Testis (tissue), 3 donors: ENCODE results near the gene PIP5K1C. TPM values are rescaled to one million over a fixed set of nuclear protein-coding genes. Genes with fewer than 3 reads are reported as not detected.

Source experiments
- DNase-seq: peaks from one replicate; pipeline ENCODE4 v3.0.0-alpha.2; 2019
- H3K27ac ChIP-seq, 2 donors: fragments of 200-600 bp; sonication (generic); one replicate each; pipeline ENCODE4 v1.5.1; 2019
- H3K27me3 ChIP-seq: fragments of 200-600 bp; sonication (generic); one replicate; pipeline ENCODE4 v1.5.1; 2019
- H3K36me3 ChIP-seq: fragments of 200-600 bp; sonication (generic); one replicate; pipeline ENCODE4 v1.5.1; 2017; ENCODE audit warnings: low read depth; ENCODE audit errors: missing control alignments
- H3K4me1 ChIP-seq: fragments of 200-600 bp; sonication (generic); one replicate; pipeline ENCODE4 v1.5.1; 2019
- H3K4me3 ChIP-seq, 2 donors: fragments of 200-600 bp; sonication (generic); one replicate each; pipeline ENCODE4 v1.5.1; 2017 to 2019
- H3K9me3 ChIP-seq: fragments of 200-600 bp; sonication (generic); one replicate; pipeline ENCODE4 v1.5.1; 2017
- POLR2A ChIP-seq: fragments of 450-650 bp; IDR thresholded peaks from one replicate; pipeline ENCODE4 v1.6.1; 2017; ENCODE audit warnings: antibody characterized with exemption, mild to moderate bottlenecking, moderate library complexity
- WGBS, 2 donors: methylation state at CpG; one replicate each; pipeline ENCODE4 v1.1.5; 2018; 5-methylcytosine and 5-hydroxymethylcytosine counted together
- intact Hi-C: fragments of 100-400 bp; cut with DNase I; formaldehyde crosslinking; loops from one replicate; pipeline ENCODE4 v1.15.1; 2023; ENCODE audit warnings: low total_unique reads
- polyA plus RNA-seq: library from polyadenylated mRNA; stranded (reverse); fragments of 350-450 nt; fragmentation: Illumina TruSeq; extraction: RNeasy Lipid Tissue Mini Kit (QIAGEN cat#74804); gene quantifications from one replicate; pipeline ENCODE4 v1.2.3, GENCODE V29; 2014; ENCODE audit warnings: low read depth, low replicate concordance; ENCODE audit not compliant: insufficient read depth
- total RNA-seq, 2 donors: library from RNA; depleted of rRNA; stranded (reverse); fragments of >200 nt; gene quantifications; one replicate each; pipeline ENCODE4 v1.2.3, GENCODE V29; 2016
- TF ChIP-seq, protein P1 (sequence below), 3 experiments: fragments of 450-650 bp in 2 of 3; fragments of 200-600 bp in 1 of 3; sonication (generic) in 1 of 3; IDR thresholded peaks; one replicate each; pipeline ENCODE4 v1.5.1; 2016 to 2019; ENCODE audit warnings: antibody characterized with exemption in 3 of 3, mild to moderate bottlenecking in 2 of 3, moderate library complexity in 1 of 3

The PIP5K1C gene
- total and polyA plus RNA-seq, 3 donors from 2014 or later: 80.2 to 99.1 (median 87.0) TPM

DNA sequence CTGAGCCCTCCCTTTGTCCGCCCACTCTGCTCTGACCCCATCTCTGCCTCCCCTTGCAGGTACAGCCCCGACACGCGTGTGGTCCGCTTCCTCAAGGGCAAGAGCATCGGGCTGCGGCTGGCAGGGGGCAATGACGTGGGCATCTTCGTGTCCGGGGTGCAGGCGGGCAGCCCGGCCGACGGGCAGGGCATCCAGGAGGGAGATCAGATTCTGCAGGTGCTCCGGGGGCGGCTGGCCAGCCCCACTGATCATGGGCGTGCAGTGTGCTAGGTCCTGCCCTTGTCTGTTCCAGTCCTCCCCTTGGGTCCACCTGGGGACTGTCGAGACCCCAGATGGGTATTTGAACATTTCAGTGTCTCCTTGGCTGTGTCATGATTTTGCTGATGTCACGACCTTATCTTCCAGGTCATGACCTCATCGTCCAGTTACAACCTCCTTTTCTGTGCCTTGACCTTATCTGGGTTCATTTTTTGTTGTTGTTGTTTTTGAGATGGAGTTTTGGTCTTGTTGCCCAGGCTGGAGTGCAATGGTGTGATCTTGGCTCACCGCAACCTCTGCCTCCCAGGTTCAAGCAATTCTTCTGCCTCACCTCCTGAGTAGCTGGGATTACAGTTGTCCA is 35.9 kb upstream of the PIP5K1C start:
- intact Hi-C loops: no loop called here
- Histone ChIP-seq H3K4me1 (no peaks in the 10 kb centered on the region), H3K27me3 (no peaks in the 10 kb centered on the region), H3K9me3 (no peaks in the 10 kb centered on the region), H3K4me3 (no peak overlapping the region), H3K27ac (no peak overlapping the region), H3K36me3 (no peaks in the 10 kb centered on the region)
- no peak for DNase-seq
- 85 to 86% methylated on average over 18 to 21 of the region's 21 CpGs for WGBS, 2 donors
- TF ChIP-seq POLR2A: no peak
- TF ChIP-seq, protein P1, sequence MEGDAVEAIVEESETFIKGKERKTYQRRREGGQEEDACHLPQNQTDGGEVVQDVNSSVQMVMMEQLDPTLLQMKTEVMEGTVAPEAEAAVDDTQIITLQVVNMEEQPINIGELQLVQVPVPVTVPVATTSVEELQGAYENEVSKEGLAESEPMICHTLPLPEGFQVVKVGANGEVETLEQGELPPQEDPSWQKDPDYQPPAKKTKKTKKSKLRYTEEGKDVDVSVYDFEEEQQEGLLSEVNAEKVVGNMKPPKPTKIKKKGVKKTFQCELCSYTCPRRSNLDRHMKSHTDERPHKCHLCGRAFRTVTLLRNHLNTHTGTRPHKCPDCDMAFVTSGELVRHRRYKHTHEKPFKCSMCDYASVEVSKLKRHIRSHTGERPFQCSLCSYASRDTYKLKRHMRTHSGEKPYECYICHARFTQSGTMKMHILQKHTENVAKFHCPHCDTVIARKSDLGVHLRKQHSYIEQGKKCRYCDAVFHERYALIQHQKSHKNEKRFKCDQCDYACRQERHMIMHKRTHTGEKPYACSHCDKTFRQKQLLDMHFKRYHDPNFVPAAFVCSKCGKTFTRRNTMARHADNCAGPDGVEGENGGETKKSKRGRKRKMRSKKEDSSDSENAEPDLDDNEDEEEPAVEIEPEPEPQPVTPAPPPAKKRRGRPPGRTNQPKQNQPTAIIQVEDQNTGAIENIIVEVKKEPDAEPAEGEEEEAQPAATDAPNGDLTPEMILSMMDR (IDR thresholded peaks at IDR 0.05): no peak

DNA sequence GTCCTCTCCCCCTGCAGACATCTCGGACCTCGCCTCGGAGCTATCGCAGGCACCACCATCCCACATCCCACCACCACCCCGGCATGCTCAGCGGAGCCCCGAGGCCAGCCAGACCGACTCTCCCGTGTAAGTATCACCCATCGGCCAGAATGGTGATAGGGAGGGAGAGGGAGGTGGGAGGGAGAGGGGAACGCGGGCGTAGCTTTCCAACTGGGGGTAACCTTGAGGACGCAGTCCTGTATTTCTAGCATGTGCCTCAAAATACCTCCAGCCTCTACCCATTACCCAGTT is 34.0 kb upstream of the PIP5K1C start:
- Histone ChIP-seq H3K36me3 (no peaks in the 10 kb centered on the region), H3K9me3 (no peaks in the 10 kb centered on the region), H3K4me3 (no peak overlapping the region), H3K27me3 (no peaks in the 10 kb centered on the region), H3K27ac (no peak overlapping the region), H3K4me1 (no peaks in the 10 kb centered on the region)
- DNase-seq: no peak
- no peak for TF ChIP-seq POLR2A
- TF ChIP-seq, protein P1 (IDR thresholded peaks at IDR 0.05): no peak
- intact Hi-C loops: no loop called here
- 82 to 97% methylated on average over 12 to 14 of the region's 14 CpGs for WGBS, 2 donors

DNA sequence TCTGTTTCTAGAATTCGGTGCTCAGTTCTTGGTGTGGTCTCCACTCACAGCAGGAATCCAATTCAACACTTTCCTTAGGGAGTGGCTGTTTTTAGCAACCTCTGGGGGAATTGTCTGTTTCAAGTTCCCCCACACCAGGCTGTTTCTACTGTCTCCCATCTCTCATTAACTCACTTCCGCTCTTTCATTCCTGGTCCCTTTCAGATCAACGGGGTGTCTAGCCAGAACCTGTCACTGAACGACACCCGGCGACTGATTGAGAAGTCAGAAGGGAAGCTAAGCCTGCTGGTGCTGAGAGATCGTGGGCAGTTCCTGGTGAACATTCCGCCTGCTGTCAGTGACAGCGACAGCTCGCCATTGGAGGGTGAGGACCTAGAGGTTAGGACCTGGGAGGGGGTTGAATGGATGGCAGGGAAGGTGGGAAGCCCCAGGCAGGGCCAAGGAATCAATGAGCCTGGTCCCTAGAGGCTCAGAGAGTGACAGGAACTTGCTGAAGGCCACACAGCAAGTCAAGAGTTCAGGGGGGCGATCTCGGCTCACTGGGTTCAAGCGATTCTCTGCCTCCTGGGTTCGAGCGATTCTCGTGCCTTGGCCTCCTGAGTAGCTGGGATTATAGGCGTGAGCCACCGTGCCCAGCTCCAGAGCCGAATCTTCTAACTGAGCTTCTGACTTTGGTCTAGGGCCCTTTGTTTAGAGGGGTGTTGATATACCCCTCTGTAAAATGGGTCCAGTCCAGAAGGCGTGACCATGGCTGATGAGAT is 33.5 kb upstream of the PIP5K1C start:
- intact Hi-C loops: no loop called here
- Histone ChIP-seq H3K4me3 (no peak overlapping the region), H3K27me3 (no peaks in the 10 kb centered on the region), H3K4me1 (no peaks in the 10 kb centered on the region), H3K36me3 (no peaks in the 10 kb centered on the region), H3K9me3 (no peaks in the 10 kb centered on the region), H3K27ac (no peak overlapping the region)
- DNase-seq: no peak
- 85 to 86% methylated on average over 19 to 20 of the region's 20 CpGs for WGBS, 2 donors
- no peak for TF ChIP-seq POLR2A
- TF ChIP-seq, protein P1 (IDR thresholded peaks at IDR 0.05): no peak

DNA sequence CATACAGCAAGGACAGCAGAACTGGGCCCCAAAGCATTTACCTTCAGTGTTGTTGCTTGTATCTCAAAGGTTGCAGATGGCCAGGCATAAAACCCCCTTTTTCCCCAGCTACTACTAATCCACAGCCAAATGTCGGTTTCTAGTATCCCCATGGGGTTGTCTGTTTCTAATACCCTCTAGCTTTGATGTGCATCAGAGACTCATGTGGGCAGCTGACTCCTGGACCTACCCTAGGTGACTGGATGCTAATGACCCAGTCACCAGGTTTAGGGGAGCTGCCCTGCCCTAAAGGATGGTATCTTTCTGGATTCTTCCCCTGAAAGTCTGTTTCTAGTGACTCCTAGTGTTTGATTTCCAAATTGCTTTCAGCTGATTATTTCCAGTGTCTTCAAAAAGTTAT is 31.8 kb upstream of the PIP5K1C start:
- DNase-seq: no peak
- TF ChIP-seq POLR2A: no peak
- TF ChIP-seq, protein P1 (IDR thresholded peaks at IDR 0.05): no peak
- 84 to 93% methylated on average over 1 of the region's 1 CpG for WGBS, 2 donors
- intact Hi-C loops: no loop called here
- Histone ChIP-seq H3K27ac (no peak overlapping the region), H3K4me1 (no peaks in the 10 kb centered on the region), H3K9me3 (no peaks in the 10 kb centered on the region), H3K4me3 (no peak overlapping the region), H3K36me3 (no peaks in the 10 kb centered on the region), H3K27me3 (no peaks in the 10 kb centered on the region)
